Measurements from ENCODE around the gene PAM. TPM values are rescaled to one million over a fixed set of nuclear protein-coding genes. Genes with fewer than 3 reads are reported as not detected.

The PAM gene
- polyA plus RNA-seq, 1 donor (not counting 4 experiments of a cell fraction or from before 2014, with no cell fraction given), result 149 TPM

- no peak overlapping the region for H2AFZ ChIP-seq (ENCODE audit: control insufficient read depth, low read length)
- H3K4me1 ChIP-seq (ENCODE audit: control insufficient read depth, extremely low read depth, insufficient read depth, low read length), result peaks cover 16% of the 10 kb centered on the region
- peak; percentile 63 for FAIRE-seq
- H3K9ac ChIP-seq (ENCODE audit: control insufficient read depth, extremely low read depth, insufficient read depth, low read length), result peak overlapping the region; percentile 23
- no peaks in the 10 kb centered on the region for H3K36me3 ChIP-seq (ENCODE audit: control insufficient read depth in 2 of 2, extremely low read depth in 1 of 2, insufficient read depth in 2 of 2, low read length in 2 of 2)
- H3K79me2 ChIP-seq (ENCODE audit: control insufficient read depth, insufficient read depth, low read length), result no peaks in the 10 kb centered on the region
- peak overlapping the region; percentile 88 for H3K27ac ChIP-seq (ENCODE audit: control insufficient read depth, insufficient read depth, low read length)
- H3K4me2 ChIP-seq (ENCODE audit: control insufficient read depth, extremely low read depth, insufficient read depth, low read depth, low read length), result peak overlapping the region; percentile 65
- H3K4me3 ChIP-seq (ENCODE audit: control insufficient read depth in 2 of 3, extremely low read depth in 1 of 3, insufficient read depth in 2 of 3, low read depth in 1 of 3, low read length in 3 of 3), result no peak overlapping the region
- TF ChIP-seq CTCF (optimal IDR thresholded peaks at IDR 0.05 in 1 of 3, IDR thresholded peaks at IDR 0.05 in 1 of 3, conservative IDR thresholded peaks at IDR 0.05 in 1 of 3; ENCODE audit: extremely low read depth in 1 of 3, insufficient read depth in 2 of 3, low read length in 3 of 3) (no peak), EZH2 (IDR thresholded peaks at IDR 0.05; ENCODE audit: low read length) (no peak)
- no peaks in the 10 kb centered on the region for H3K9me1 ChIP-seq (ENCODE audit: control insufficient read depth, extremely low read depth, insufficient read depth, low read length)
- H3K27me3 ChIP-seq (ENCODE audit: control insufficient read depth, extremely low read depth, insufficient read depth, low read length), result no peaks in the 10 kb centered on the region
- dilution Hi-C loops (cut with MboI; ENCODE audit: extremely low pct_ligation_motif_present, low sequenced_read_pairs), result no loop called here
- H4K20me1 ChIP-seq (ENCODE audit: control insufficient read depth, extremely low read depth, insufficient read depth, low read length), result no peaks in the 10 kb centered on the region
- DNase-seq (ENCODE audit: low read depth, low spot score), result peak; percentile 28
- H3K9me3 ChIP-seq (ENCODE audit: control insufficient read depth, low read depth, low read length), result no peaks in the 10 kb centered on the region
These were observed 203.9 kb downstream of the PAM start for GRCh38 chr5:102959055-102959454.

GRCh38 chr5:102961671-102962070, 206.6 kb downstream of the PAM start:
- Histone ChIP-seq H3K27me3 (ENCODE audit: control insufficient read depth, extremely low read depth, insufficient read depth, low read length) (no peaks in the 10 kb centered on the region), H4K20me1 (ENCODE audit: control insufficient read depth, extremely low read depth, insufficient read depth, low read length) (no peaks in the 10 kb centered on the region), H3K9ac (ENCODE audit: control insufficient read depth, extremely low read depth, insufficient read depth, low read length) (no peak overlapping the region), H3K36me3 (ENCODE audit: control insufficient read depth in 2 of 2, extremely low read depth in 1 of 2, insufficient read depth in 2 of 2, low read length in 2 of 2) (peaks cover 0 to 1% of the 10 kb centered on the region in 2 experiments), H3K4me1 (ENCODE audit: control insufficient read depth, extremely low read depth, insufficient read depth, low read length) (peaks cover 16% of the 10 kb centered on the region), H3K9me1 (ENCODE audit: control insufficient read depth, extremely low read depth, insufficient read depth, low read length) (no peaks in the 10 kb centered on the region), H3K9me3 (ENCODE audit: control insufficient read depth, low read depth, low read length) (no peaks in the 10 kb centered on the region), H3K4me3 (ENCODE audit: control insufficient read depth in 2 of 3, extremely low read depth in 1 of 3, insufficient read depth in 2 of 3, low read depth in 1 of 3, low read length in 3 of 3) (no peak overlapping the region), H2AFZ (ENCODE audit: control insufficient read depth, low read length) (no peak overlapping the region), H3K79me2 (ENCODE audit: control insufficient read depth, insufficient read depth, low read length) (no peaks in the 10 kb centered on the region), H3K4me2 (ENCODE audit: control insufficient read depth, extremely low read depth, insufficient read depth, low read depth, low read length) (no peak overlapping the region), H3K27ac (ENCODE audit: control insufficient read depth, insufficient read depth, low read length) (no peak overlapping the region)
- dilution Hi-C loops (cut with MboI; ENCODE audit: extremely low pct_ligation_motif_present, low sequenced_read_pairs), result no loop called here
- no peak for TF ChIP-seq CTCF (optimal IDR thresholded peaks at IDR 0.05 in 1 of 3, IDR thresholded peaks at IDR 0.05 in 1 of 3, conservative IDR thresholded peaks at IDR 0.05 in 1 of 3; ENCODE audit: extremely low read depth in 1 of 3, insufficient read depth in 2 of 3, low read length in 3 of 3)
- TF ChIP-seq EZH2 (IDR thresholded peaks at IDR 0.05; ENCODE audit: low read length), result no peak
- FAIRE-seq (no peak), DNase-seq (ENCODE audit: low read depth, low spot score) (no peak)
